Neural cell (in vitro differentiated cells): ENCODE results near the gene PWWP2B. TPM values are rescaled to one million over a fixed set of nuclear protein-coding genes. Genes with fewer than 3 reads are reported as not detected.

Experiments
- H2AFZ ChIP-seq: fragments of 200-600, 300-800 bp; sonication (generic), shearing (Covaris generic); 2 replicates; pipeline ENCODE4 v1.6.0; 2014; ENCODE audit warnings: low read depth, mild to moderate bottlenecking, antibody characterized with exemption, low read length, moderate library complexity
- H3F3A ChIP-seq: fragments of 200-600 bp; shearing (Covaris generic); 2 replicates; pipeline ENCODE4 v1.6.1; 2016; ENCODE audit warnings: mild to moderate bottlenecking, moderate library complexity, mixed read lengths, antibody characterized with exemption, low read length; ENCODE audit not compliant: insufficient read depth, poor library complexity, severe bottlenecking
- H3K27ac ChIP-seq: fragments of 200-600, 300-800 bp; sonication (generic), shearing (Covaris generic); 2 replicates; pipeline ENCODE4 v1.5.1; 2014; ENCODE audit warnings: mild to moderate bottlenecking, low read length, moderate library complexity
- H3K27me3 ChIP-seq: fragments of 300-800, 200-600 bp; sonication (generic), shearing (Covaris generic); 2 replicates; pipeline ENCODE4 v1.6.0; 2014; ENCODE audit warnings: mild to moderate bottlenecking, low read depth, low read length, moderate library complexity; ENCODE audit not compliant: insufficient read depth
- H3K36me3 ChIP-seq: fragments of 300-800, 200-600 bp; sonication (generic), shearing (Covaris generic); 2 replicates; pipeline ENCODE4 v1.5.1; 2014; ENCODE audit warnings: mild to moderate bottlenecking, antibody characterized with exemption, low read length, moderate library complexity; ENCODE audit not compliant: insufficient read depth
- H3K4me2 ChIP-seq: fragments of 300-800, 200-600 bp; sonication (generic), shearing (Covaris generic); 2 replicates; pipeline ENCODE4 v1.6.0; 2014; ENCODE audit warnings: mild to moderate bottlenecking, low read length
- H3K4me3 ChIP-seq: fragments of 300-800, 200-600 bp; sonication (generic), shearing (Covaris generic); 2 replicates; pipeline ENCODE4 v1.5.1; 2014; ENCODE audit warnings: mild to moderate bottlenecking, low read length, moderate library complexity
- H3K79me2 ChIP-seq: fragments of 200-600 bp; shearing (Covaris generic); replicated peaks from 2 replicates; pipeline ENCODE4 v1.6.0; 2014; ENCODE audit warnings: mild to moderate bottlenecking, low read length, moderate library complexity; ENCODE audit not compliant: insufficient read depth
- H3K9ac ChIP-seq: fragments of 300-800, 200-600 bp; sonication (generic), shearing (Covaris generic); 2 replicates; pipeline ENCODE4 v1.6.1; 2016; ENCODE audit warnings: mild to moderate bottlenecking, low read length, mixed read lengths
- H3K9me2 ChIP-seq: fragments of 200-600 bp; shearing (Covaris generic); 2 replicates; pipeline ENCODE4 v1.6.1; 2016; ENCODE audit warnings: mild to moderate bottlenecking, low read length, mixed read lengths; ENCODE audit not compliant: insufficient read depth
- H3K9me3 ChIP-seq: fragments of 200-600, 300-800 bp; sonication (generic), shearing (Covaris generic); 2 replicates; pipeline ENCODE4 v1.6.1; 2016; ENCODE audit warnings: mild to moderate bottlenecking, mixed run types, low read length, moderate library complexity, mixed read lengths
- H4K20me1 ChIP-seq: fragments of 200-600 bp; shearing (Covaris generic); 2 replicates; pipeline ENCODE4 v1.6.1; 2016; ENCODE audit warnings: mild to moderate bottlenecking, mixed run types; ENCODE audit not compliant: insufficient read depth
- CTCF ChIP-seq: fragments of 450-650 bp; IDR thresholded peaks from 2 replicates; pipeline ENCODE4 v1.5.1; 2014; ENCODE audit warnings: antibody characterized with exemption, mild to moderate bottlenecking, moderate library complexity; ENCODE audit not compliant: poor library complexity, severe bottlenecking
- EP300 ChIP-seq: fragments of 450-650 bp; conservative IDR thresholded peaks from 2 replicates; pipeline ENCODE4 v1.6.1; 2014; ENCODE audit warnings: antibody characterized with exemption, mild to moderate bottlenecking, moderate library complexity; ENCODE audit not compliant: poor library complexity, severe bottlenecking
- EZH2 ChIP-seq: fragments of 200-600, 300-800 bp; shearing (Covaris generic), sonication (generic); IDR thresholded peaks from 2 replicates; pipeline ENCODE4 v1.6.1; 2014; ENCODE audit warnings: antibody characterized with exemption, low read length, borderline replicate concordance, mild to moderate bottlenecking; ENCODE audit not compliant: insufficient read depth, poor library complexity, severe bottlenecking
- MXI1 ChIP-seq: fragments of 450-650 bp; conservative IDR thresholded peaks from 2 replicates; pipeline ENCODE4 v1.6.1; 2014; ENCODE audit warnings: antibody characterized with exemption, mild to moderate bottlenecking; ENCODE audit not compliant: poor library complexity, severe bottlenecking
- POLR2AphosphoS5 ChIP-seq: IDR thresholded peaks from 2 replicates; pipeline ENCODE4 v1.6.1; 2012
- RAD21 ChIP-seq: fragments of 450-650 bp; conservative IDR thresholded peaks from 2 replicates; pipeline ENCODE4 v1.6.1; 2014; ENCODE audit warnings: antibody characterized with exemption, mild to moderate bottlenecking, moderate library complexity
- SMC3 ChIP-seq: fragments of 450-650 bp; conservative IDR thresholded peaks from 2 replicates; pipeline ENCODE4 v1.6.1; 2014; ENCODE audit warnings: antibody characterized with exemption, mild to moderate bottlenecking, moderate library complexity; ENCODE audit not compliant: poor library complexity
- TAF1 ChIP-seq: IDR thresholded peaks from 2 replicates; pipeline ENCODE4 v1.6.1; 2012; ENCODE audit warnings: low read depth
- polyA plus RNA-seq: library from polyadenylated mRNA; depleted of rRNA; stranded (reverse); fragments of >200 nt; gene quantifications from 2 replicates; pipeline ENCODE4 v1.2.3, GENCODE V29; 2014
- TF ChIP-seq, protein P1 (sequence below): IDR thresholded peaks from 2 replicates; pipeline ENCODE4 v1.6.1; 2012; ENCODE audit warnings: borderline replicate concordance

Gene PWWP2B
- polyA plus RNA-seq, 1 donor from 2014 or later = 13.0 TPM

GRCh38 chr10:132420469-132420980 is 23.5 kb downstream of the PWWP2B start:
- Histone ChIP-seq H3F3A (no peaks in the 10 kb centered on the region), H3K27ac (no peak overlapping the region), H3K27me3 (no peaks in the 10 kb centered on the region), H3K36me3 (no peaks in the 10 kb centered on the region), H3K4me2 (no peak overlapping the region), H3K79me2 (no peaks in the 10 kb centered on the region), H2AFZ (no peak overlapping the region), H3K4me3 (no peak overlapping the region), H3K9me2 (no peaks in the 10 kb centered on the region), H3K9me3 (no peaks in the 10 kb centered on the region), H3K9ac (no peak overlapping the region), H4K20me1 (no peaks in the 10 kb centered on the region)
- TF ChIP-seq EZH2 (no peak), CTCF (no peak), TAF1 (no peak), MXI1 (no peak), SMC3 (no peak), RAD21 (no peak)
- TF ChIP-seq, protein P1, sequence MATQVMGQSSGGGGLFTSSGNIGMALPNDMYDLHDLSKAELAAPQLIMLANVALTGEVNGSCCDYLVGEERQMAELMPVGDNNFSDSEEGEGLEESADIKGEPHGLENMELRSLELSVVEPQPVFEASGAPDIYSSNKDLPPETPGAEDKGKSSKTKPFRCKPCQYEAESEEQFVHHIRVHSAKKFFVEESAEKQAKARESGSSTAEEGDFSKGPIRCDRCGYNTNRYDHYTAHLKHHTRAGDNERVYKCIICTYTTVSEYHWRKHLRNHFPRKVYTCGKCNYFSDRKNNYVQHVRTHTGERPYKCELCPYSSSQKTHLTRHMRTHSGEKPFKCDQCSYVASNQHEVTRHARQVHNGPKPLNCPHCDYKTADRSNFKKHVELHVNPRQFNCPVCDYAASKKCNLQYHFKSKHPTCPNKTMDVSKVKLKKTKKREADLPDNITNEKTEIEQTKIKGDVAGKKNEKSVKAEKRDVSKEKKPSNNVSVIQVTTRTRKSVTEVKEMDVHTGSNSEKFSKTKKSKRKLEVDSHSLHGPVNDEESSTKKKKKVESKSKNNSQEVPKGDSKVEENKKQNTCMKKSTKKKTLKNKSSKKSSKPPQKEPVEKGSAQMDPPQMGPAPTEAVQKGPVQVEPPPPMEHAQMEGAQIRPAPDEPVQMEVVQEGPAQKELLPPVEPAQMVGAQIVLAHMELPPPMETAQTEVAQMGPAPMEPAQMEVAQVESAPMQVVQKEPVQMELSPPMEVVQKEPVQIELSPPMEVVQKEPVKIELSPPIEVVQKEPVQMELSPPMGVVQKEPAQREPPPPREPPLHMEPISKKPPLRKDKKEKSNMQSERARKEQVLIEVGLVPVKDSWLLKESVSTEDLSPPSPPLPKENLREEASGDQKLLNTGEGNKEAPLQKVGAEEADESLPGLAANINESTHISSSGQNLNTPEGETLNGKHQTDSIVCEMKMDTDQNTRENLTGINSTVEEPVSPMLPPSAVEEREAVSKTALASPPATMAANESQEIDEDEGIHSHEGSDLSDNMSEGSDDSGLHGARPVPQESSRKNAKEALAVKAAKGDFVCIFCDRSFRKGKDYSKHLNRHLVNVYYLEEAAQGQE = no peak

- Histone ChIP-seq H2AFZ (no peak overlapping the region), H3F3A (no peaks in the 10 kb centered on the region), H3K27ac (no peak overlapping the region), H3K4me3 (no peak overlapping the region), H3K79me2 (no peaks in the 10 kb centered on the region), H3K4me2 (no peak overlapping the region), H3K27me3 (no peaks in the 10 kb centered on the region), H3K36me3 (no peaks in the 10 kb centered on the region), H3K9ac (no peak overlapping the region), H3K9me3 (no peaks in the 10 kb centered on the region), H4K20me1 (no peaks in the 10 kb centered on the region), H3K9me2 (no peaks in the 10 kb centered on the region)
- TF ChIP-seq EP300 = no peak
- TF ChIP-seq CTCF = no peak
- TF ChIP-seq TAF1 = no peak
- no peak for TF ChIP-seq RAD21
- no peak for TF ChIP-seq SMC3
- TF ChIP-seq MXI1 = no peak
- TF ChIP-seq, protein P1 = no peak
- TF ChIP-seq POLR2AphosphoS5 = no peak
- no peak for TF ChIP-seq EZH2
Measured at GRCh38 chr10:132420981-132421846, 24.2 kb downstream of the PWWP2B start.
